ENCODE measurements around the gene COL23A1. TPM values are rescaled to one million over a fixed set of nuclear protein-coding genes. Genes with fewer than 3 reads are reported as not detected.

Gene COL23A1
- total and polyA plus RNA-seq, 2 of the 8 experiments (the other 6 are each of a cell fraction or from before 2014, with no cell fraction given), result 3.1 to 4.7 TPM

- TF ChIP-seq CHD7 (IDR thresholded peaks at IDR 0.05; ENCODE audit: insufficient replicate concordance, low read length), result no peak
- no peak for TF ChIP-seq TBP (IDR thresholded peaks at IDR 0.05; ENCODE audit: low read depth, low read length)
- TF ChIP-seq RFX5 (IDR thresholded peaks at IDR 0.05; ENCODE audit: borderline replicate concordance, low read depth, low read length), result no peak
- no peak for TF ChIP-seq CTBP2 (IDR thresholded peaks at IDR 0.05; ENCODE audit: borderline replicate concordance, insufficient read depth, insufficient read length, low read length)
- no peak for TF ChIP-seq EP300 (IDR thresholded peaks at IDR 0.05; ENCODE audit: borderline replicate concordance in 1 of 2, low read depth in 2 of 2, low read length in 2 of 2)
Measured at GRCh38 chr5:178196281-178196812, 393.8 kb downstream of the COL23A1 start (continued).

Data from H1 (cell line).